Natural killer cell (primary cell): ENCODE results near the gene CSMD2. TPM values are rescaled to one million over a fixed set of nuclear protein-coding genes. Genes with fewer than 3 reads are reported as not detected.

Experiments
- ATAC-seq, 3 donors: fragments of 150-1000 bp in 2 of 3; fragments of 200-7000 bp in 1 of 3; cut with Tn5 transposase; 1 replicate in 1 of 3; 2 replicates in 2 of 3; pipeline ENCODE4 v1.10.0; 2021; ENCODE audit warnings: mild to moderate bottlenecking in 2 of 3, moderate library complexity in 2 of 3
- DNase-seq, 2 donors: peaks; one replicate each; pipeline versions ENCODE4 v3.0.0 to v3.0.0-alpha.2; 2013 to 2021; ENCODE audit warnings: mixed read lengths in 1 of 2
- H3K27ac ChIP-seq: one replicate; pipeline ENCODE4 v1.5.1; 2013; ENCODE audit warnings: mild to moderate bottlenecking, low read length
- H3K27me3 ChIP-seq: one replicate; pipeline ENCODE4 v1.6.1; 2013; ENCODE audit warnings: low read length; ENCODE audit not compliant: control insufficient read depth, insufficient read depth
- H3K36me3 ChIP-seq: one replicate; pipeline ENCODE4 v1.6.1; 2013; ENCODE audit warnings: low read length; ENCODE audit not compliant: control insufficient read depth, insufficient read depth
- H3K4me1 ChIP-seq: one replicate; pipeline ENCODE4 v1.6.1; 2013; ENCODE audit warnings: low read length; ENCODE audit not compliant: control insufficient read depth, insufficient read depth
- H3K4me3 ChIP-seq: one replicate; pipeline ENCODE4 v1.5.1; 2013; ENCODE audit warnings: low read length
- H3K9me3 ChIP-seq: one replicate; pipeline ENCODE4 v1.6.1; 2013; ENCODE audit warnings: low read length; ENCODE audit not compliant: control insufficient read depth, insufficient read depth
- H3K27ac Mint-ChIP-seq, 2 donors: one replicate each; pipeline ENCODE4 v1.8.0; 2022; ENCODE audit warnings: mild to moderate bottlenecking in 2 of 2, mixed read lengths in 2 of 2, moderate library complexity in 1 of 2
- H3K27me3 Mint-ChIP-seq, 2 donors: one replicate each; pipeline ENCODE4 v1.8.0; 2022; ENCODE audit warnings: low read depth in 2 of 2, mixed read lengths in 2 of 2
- H3K36me3 Mint-ChIP-seq: one replicate; pipeline ENCODE4 v1.8.0; 2022; ENCODE audit warnings: mixed read lengths
- H3K4me1 Mint-ChIP-seq, 2 donors: one replicate each; pipeline ENCODE4 v1.8.0; 2022; ENCODE audit warnings: mixed read lengths in 2 of 2
- H3K4me3 Mint-ChIP-seq: one replicate; pipeline ENCODE4 v1.8.0; 2022; ENCODE audit warnings: mild to moderate bottlenecking, moderate library complexity, mixed read lengths
- H3K9me3 Mint-ChIP-seq, 2 donors: one replicate each; pipeline ENCODE4 v1.8.0; 2022; ENCODE audit warnings: mixed read lengths in 2 of 2
- CTCF ChIP-seq: fragments of 200-600 bp; IDR thresholded peaks from one replicate; pipeline ENCODE4 v1.8.0; 2022; ENCODE audit warnings: antibody characterized with exemption
- WGBS: methylation state at CpG from one replicate; pipeline ENCODE4 v1.1.7; 2013; ENCODE audit warnings: missing lambda C conversion rate; ENCODE audit not compliant: insufficient coverage; 5-methylcytosine and 5-hydroxymethylcytosine counted together
- intact Hi-C: fragments of 100-400 bp; cut with micrococcal nuclease; formaldehyde crosslinking; loops from one replicate; pipeline ENCODE4 v1.14.2; 2022
- total RNA-seq, 4 donors: library from RNA; stranded (reverse); fragments of 120-200 nt in 1 of 4; gene quantifications; one replicate each; pipeline versions ENCODE4 v1.2.3 to v1.2.4, GENCODE V29; 2013 to 2022

The CSMD2 gene
- total RNA-seq, 3 donors from 2014 or later (not counting 1 experiment from before 2014, with no cell fraction given): not detected

GRCh38 chr1:33517596-33518250 is 647.3 kb downstream of the CSMD2 start:
- intact Hi-C loops: no loop called here
- no peaks in the 10 kb centered on the region for H3K9me3 Mint-ChIP-seq
- DNase-seq (no peak), ATAC-seq (no peak)
- no peaks in the 10 kb centered on the region for H3K36me3 ChIP-seq
- no peak for TF ChIP-seq CTCF
- H3K27ac Mint-ChIP-seq: no peak overlapping the region
- H3K4me3 ChIP-seq: no peak overlapping the region
- no peak overlapping the region for H3K27ac ChIP-seq
- peaks cover 12 to 16% of the 10 kb centered on the region in 2 donors for H3K27me3 Mint-ChIP-seq
- no peaks in the 10 kb centered on the region for H3K9me3 ChIP-seq
- no peaks in the 10 kb centered on the region for H3K4me1 Mint-ChIP-seq
- no peaks in the 10 kb centered on the region for H3K36me3 Mint-ChIP-seq
- 85% methylated on average over 12 of the region's 12 CpGs for WGBS
- no peaks in the 10 kb centered on the region for H3K4me1 ChIP-seq
- no peaks in the 10 kb centered on the region for H3K27me3 ChIP-seq
- H3K4me3 Mint-ChIP-seq: no peak overlapping the region

DNA sequence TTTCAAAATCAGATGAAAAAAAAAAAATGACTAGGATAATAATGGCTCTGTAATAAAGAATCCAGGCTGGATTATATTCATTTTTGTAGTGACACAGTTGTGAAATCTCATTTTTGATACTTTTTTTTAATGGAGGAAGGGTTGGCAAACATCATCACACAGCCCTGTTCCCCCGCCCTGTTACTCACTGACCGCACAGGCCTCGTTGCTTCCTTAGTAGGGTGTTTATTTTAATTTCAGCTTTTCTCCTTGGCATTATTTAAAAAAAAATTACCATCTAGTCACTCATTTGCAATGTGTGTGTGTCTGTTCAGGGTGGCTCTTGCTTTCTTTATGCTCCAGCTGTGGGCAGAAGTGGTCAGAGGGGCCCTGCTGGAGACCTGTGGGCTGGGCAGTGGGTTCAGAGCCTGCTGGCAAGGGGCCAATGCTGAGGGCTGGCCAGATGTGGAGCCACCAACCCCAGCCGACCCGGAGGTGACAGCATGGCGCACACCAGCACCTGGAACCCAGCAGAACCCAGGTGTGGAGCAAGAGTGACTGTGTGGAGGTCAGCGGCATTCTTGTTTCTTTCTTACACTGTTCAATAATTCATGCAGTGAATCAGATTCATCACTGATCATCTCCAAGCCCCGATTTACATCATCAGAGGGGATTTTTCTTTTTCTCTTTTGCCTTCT is 648.0 kb downstream of the CSMD2 start:
- no peak for ATAC-seq

GRCh38 chr1:33516428-33516827 is 648.6 kb downstream of the CSMD2 start:
- TF ChIP-seq CTCF: no peak
- Mint-ChIP-seq H3K27me3 (peaks cover 6 to 9% of the 10 kb centered on the region in 2 donors), H3K36me3 (no peaks in the 10 kb centered on the region), H3K4me3 (no peak overlapping the region), H3K27ac (no peak overlapping the region), H3K4me1 (no peaks in the 10 kb centered on the region), H3K9me3 (no peaks in the 10 kb centered on the region)
- intact Hi-C loops: no loop called here
- DNase-seq (no peak), ATAC-seq (no peak)
- Histone ChIP-seq H3K4me1 (no peaks in the 10 kb centered on the region), H3K36me3 (no peaks in the 10 kb centered on the region), H3K27me3 (no peaks in the 10 kb centered on the region), H3K9me3 (no peaks in the 10 kb centered on the region), H3K4me3 (no peak overlapping the region), H3K27ac (no peak overlapping the region)
- WGBS: 93% methylated on average over 8 of the region's 9 CpGs

More for the DNA sequence above, 648.0 kb downstream of the CSMD2 start:
- intact Hi-C loops: no loop called here
- Histone ChIP-seq H3K27ac (no peak overlapping the region), H3K4me3 (no peak overlapping the region), H3K36me3 (no peaks in the 10 kb centered on the region), H3K9me3 (no peaks in the 10 kb centered on the region), H3K4me1 (no peaks in the 10 kb centered on the region), H3K27me3 (no peaks in the 10 kb centered on the region)
- H3K27me3 Mint-ChIP-seq: peaks cover 6 to 9% of the 10 kb centered on the region in 2 donors
- WGBS: 81% methylated on average over 4 of the region's 8 CpGs
- H3K36me3 Mint-ChIP-seq: no peaks in the 10 kb centered on the region
- H3K4me1 Mint-ChIP-seq: no peaks in the 10 kb centered on the region
- no peak for TF ChIP-seq CTCF
- DNase-seq: no peak
- no peak overlapping the region for H3K4me3 Mint-ChIP-seq
- H3K27ac Mint-ChIP-seq: no peak overlapping the region
- H3K9me3 Mint-ChIP-seq: no peaks in the 10 kb centered on the region
